Mucosa of rectum (tissue), 2 donors: ENCODE results near the gene FOLR2.
"Not testable (repeated sequence)": the region's sequence is repeated elsewhere in the genome, so short reads cannot be mapped to it uniquely, and the experiment has no call there.

Experiments
- H3K27ac ChIP-seq, 2 donors: one replicate each; pipeline ENCODE4 v1.7.0; 2013; ENCODE audit warnings: inconsistent platforms in 2 of 2, low read depth in 2 of 2, low read length in 2 of 2
- H3K27me3 ChIP-seq, 2 donors: one replicate each; pipeline ENCODE4 v1.7.0; 2013; ENCODE audit warnings: low read length in 2 of 2; ENCODE audit not compliant: control insufficient read depth in 2 of 2, insufficient read depth in 2 of 2
- H3K36me3 ChIP-seq, 2 donors: one replicate each; pipeline ENCODE4 v1.7.0; 2013; ENCODE audit warnings: low read length in 2 of 2; ENCODE audit not compliant: control insufficient read depth in 2 of 2, insufficient read depth in 2 of 2
- H3K4me1 ChIP-seq, 2 donors: one replicate each; pipeline ENCODE4 v1.7.0; 2013; ENCODE audit warnings: low read length in 2 of 2, mild to moderate bottlenecking in 1 of 2; ENCODE audit not compliant: control insufficient read depth in 2 of 2, insufficient read depth in 2 of 2
- H3K4me3 ChIP-seq, 2 donors: one replicate each; pipeline ENCODE4 v1.7.0; 2013; ENCODE audit warnings: low read length in 2 of 2
- H3K9ac ChIP-seq, 2 donors: one replicate each; pipeline ENCODE4 v1.7.0; 2013; ENCODE audit warnings: low read length in 2 of 2, low read depth in 1 of 2, mild to moderate bottlenecking in 1 of 2
- H3K9me3 ChIP-seq, 2 donors: one replicate each; pipeline ENCODE4 v1.7.0; 2013; ENCODE audit warnings: low read length in 2 of 2; ENCODE audit not compliant: control insufficient read depth in 2 of 2
- donor health status: healthy.
- donor health status: Normal muscosa, but diverticular disease.

FOLR2 gene

DNA sequence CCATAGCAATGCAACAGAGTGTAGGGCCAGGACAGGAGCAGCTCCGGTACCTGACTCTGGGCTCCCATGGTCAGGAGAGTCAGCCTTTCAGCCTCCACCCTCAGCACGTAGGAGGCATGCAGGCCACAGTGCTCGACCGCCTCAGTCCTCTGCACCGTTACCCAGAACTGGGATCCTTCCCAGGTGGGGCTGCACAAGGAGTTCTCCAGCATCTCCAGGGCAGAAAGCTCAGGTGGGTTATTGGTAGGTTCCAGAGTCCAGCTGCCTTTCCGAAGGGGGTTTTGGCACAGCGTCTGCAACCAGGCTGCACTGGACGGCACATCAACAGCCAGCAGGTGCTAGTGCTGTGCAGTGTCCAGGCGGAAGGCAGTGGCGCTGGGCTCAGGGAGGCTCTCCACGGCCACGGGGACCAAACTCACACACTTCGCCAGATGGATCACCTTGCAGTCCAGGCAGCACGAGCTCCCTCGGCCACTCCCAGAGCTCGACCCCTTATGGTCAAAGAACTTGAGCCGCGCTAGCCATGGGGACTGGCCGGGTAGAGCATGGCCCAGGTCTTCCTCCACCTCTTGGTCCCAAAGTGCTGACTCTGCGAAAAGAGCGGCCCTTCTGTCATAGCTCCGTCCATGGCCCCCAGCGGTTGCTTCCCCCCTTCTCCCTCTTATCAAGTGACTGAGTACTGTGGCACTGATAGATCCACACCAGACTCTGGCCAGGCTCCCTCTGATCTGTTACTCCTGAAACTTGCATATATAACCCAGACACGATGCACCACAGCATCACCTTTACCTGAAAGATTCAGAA lies 34.3 kb downstream of the FOLR2 start:
- H3K36me3 ChIP-seq: no peaks in the 10 kb centered on the region
- peaks cover 19 to 22% of the 10 kb centered on the region in 2 donors for H3K27me3 ChIP-seq
- no peaks in the 10 kb centered on the region for H3K9me3 ChIP-seq
- H3K9ac ChIP-seq: no peak overlapping the region
- H3K4me3 ChIP-seq: no peak overlapping the region
- H3K27ac ChIP-seq: no peak overlapping the region
- H3K4me1 ChIP-seq: no peaks in the 10 kb centered on the region

- no peaks in the 10 kb centered on the region for H3K9me3 ChIP-seq
- no peaks in the 10 kb centered on the region for H3K4me1 ChIP-seq
- H3K27me3 ChIP-seq: peaks cover 14 to 19% of the 10 kb centered on the region in 2 donors
- H3K27ac ChIP-seq: no peak overlapping the region
- no peak overlapping the region for H3K9ac ChIP-seq
- H3K4me3 ChIP-seq: no peak overlapping the region
- H3K36me3 ChIP-seq: no peaks in the 10 kb centered on the region
Observed at GRCh38 chr11:72251614-72252013, 35.0 kb downstream of the FOLR2 start.

- no peaks in the 10 kb centered on the region for H3K9me3 ChIP-seq
Observed at GRCh38 chr11:72253392-72253791, 36.8 kb downstream of the FOLR2 start.

GRCh38 chr11:72254299-72254993 lies 37.9 kb downstream of the FOLR2 start:
- Histone ChIP-seq H3K4me3 (no peak overlapping the region), H3K27me3 (peaks cover 3 to 6% of the 10 kb centered on the region in 2 donors), H3K36me3 (no peaks in the 10 kb centered on the region), H3K9me3 (no peaks in the 10 kb centered on the region), H3K9ac (no peak overlapping the region), H3K4me1 (no peaks in the 10 kb centered on the region), H3K27ac (no peak overlapping the region)

More at GRCh38 chr11:72253392-72253791, 36.8 kb downstream of the FOLR2 start:
- Histone ChIP-seq H3K27me3 (peaks cover 6 to 7% of the 10 kb centered on the region in 2 donors), H3K4me1 (no peaks in the 10 kb centered on the region), H3K27ac (no peak overlapping the region), H3K4me3 (no peak overlapping the region), H3K36me3 (no peaks in the 10 kb centered on the region), H3K9ac (no peak overlapping the region)

DNA sequence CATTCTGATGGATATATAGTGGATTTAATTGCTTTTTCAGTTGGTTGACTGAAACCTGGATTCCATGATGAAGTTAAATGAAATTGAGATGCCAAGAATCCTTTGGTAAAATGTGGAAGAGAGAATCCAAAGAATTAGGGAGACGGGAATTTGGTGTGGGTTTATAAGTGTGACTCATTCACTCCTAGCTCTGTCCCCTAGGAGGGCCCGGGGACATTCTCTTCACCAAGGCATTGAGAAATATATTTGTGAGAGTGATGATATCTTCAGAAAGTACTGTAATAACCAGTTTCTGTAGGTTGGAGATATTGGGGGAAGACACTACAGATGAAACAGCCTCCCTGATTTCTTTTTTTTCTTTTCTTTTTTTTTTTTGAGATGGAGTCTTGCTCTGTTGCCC lies 41.0 kb downstream of the FOLR2 start:
- H3K9me3 ChIP-seq: no peaks in the 10 kb centered on the region
- H3K9ac ChIP-seq: no peak overlapping the region
- no peaks in the 10 kb centered on the region for H3K4me1 ChIP-seq
- H3K27ac ChIP-seq: no peak overlapping the region
- H3K4me3 ChIP-seq: no peak overlapping the region
- H3K36me3 ChIP-seq: no peaks in the 10 kb centered on the region
- peaks cover 0 to 6% of the 10 kb centered on the region in 2 donors for H3K27me3 ChIP-seq

DNA sequence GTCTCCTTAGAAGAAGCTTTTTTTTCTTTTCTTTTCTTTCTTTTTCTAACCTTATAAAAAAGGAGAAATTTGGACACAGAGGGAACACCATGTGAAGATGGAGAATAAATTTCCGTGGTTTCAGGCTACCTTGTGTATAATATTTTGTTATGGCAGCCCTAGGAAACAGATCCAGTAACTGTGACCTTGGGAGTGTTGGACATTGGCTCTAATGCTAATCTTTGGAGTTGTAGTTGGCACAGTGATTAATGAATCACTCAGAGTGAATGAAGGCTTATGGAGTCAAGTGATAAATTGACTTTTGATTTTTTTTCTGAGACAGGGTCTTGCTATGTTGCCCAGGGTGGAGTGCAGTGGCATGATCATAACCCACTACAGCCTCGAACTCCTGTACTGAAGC lies 42.9 kb downstream of the FOLR2 start:
- Histone ChIP-seq H3K4me1 (no peaks in the 10 kb centered on the region), H3K9me3 (no peaks in the 10 kb centered on the region), H3K36me3 (no peaks in the 10 kb centered on the region), H3K27ac (no peak overlapping the region), H3K9ac (no peak overlapping the region), H3K27me3 (peaks cover 0 to under 1% of the 10 kb centered on the region in 2 donors), H3K4me3 (no peak overlapping the region)

DNA sequence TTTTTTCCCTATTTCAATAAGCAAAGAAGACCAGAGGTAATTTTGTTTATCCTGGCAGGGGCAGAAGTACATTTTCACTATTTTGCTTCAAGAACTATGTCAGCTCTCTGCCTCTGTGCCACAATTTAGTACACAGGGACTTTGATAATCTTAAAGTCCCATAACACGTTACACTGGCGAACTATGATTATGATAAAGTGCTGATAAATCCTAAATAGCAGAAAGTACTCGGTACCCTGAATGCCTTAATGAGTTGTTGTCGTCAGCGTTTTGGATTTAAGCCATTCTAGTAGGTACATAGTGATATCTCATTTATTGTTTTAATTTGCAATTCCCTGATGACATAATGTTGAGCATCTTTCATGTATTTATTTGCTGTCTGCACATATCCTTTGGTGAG lies 44.0 kb downstream of the FOLR2 start:
- no peak overlapping the region for H3K4me3 ChIP-seq
- H3K9me3 ChIP-seq: no peaks in the 10 kb centered on the region
- no peaks in the 10 kb centered on the region for H3K27me3 ChIP-seq
- H3K27ac ChIP-seq: no peak overlapping the region
- H3K9ac ChIP-seq: no peak overlapping the region
- H3K4me1 ChIP-seq: no peaks in the 10 kb centered on the region
- H3K36me3 ChIP-seq: no peaks in the 10 kb centered on the region

- no peak overlapping the region for H3K4me3 ChIP-seq
- H3K4me1 ChIP-seq: peaks cover 0 to 2% of the 10 kb centered on the region in 2 donors
- H3K36me3 ChIP-seq: no peaks in the 10 kb centered on the region
- H3K27ac ChIP-seq: no peak overlapping the region
- no peaks in the 10 kb centered on the region for H3K9me3 ChIP-seq
- H3K27me3 ChIP-seq: no peaks in the 10 kb centered on the region
- no peak overlapping the region for H3K9ac ChIP-seq
Observed at GRCh38 chr11:72263361-72263760, 46.8 kb downstream of the FOLR2 start.

DNA sequence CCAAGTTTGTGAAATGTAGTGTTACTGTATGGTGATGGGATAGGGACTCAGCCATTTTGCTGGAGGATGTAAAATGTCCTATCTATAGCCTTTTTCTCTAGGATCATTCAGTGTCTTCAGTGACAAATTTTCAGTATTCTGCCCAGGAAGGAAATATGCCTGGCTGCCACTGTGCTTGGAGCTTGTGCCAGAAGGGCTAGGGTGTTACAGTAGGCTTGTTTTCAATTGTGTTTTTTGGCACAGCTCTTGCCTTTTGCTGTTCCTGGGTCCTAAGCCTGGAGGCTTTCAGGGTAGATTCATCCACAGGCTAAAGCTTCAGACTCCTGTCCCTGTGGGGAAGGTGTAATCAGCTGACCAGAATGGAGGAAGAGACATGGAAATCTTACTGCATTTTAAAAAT lies 49.4 kb downstream of the FOLR2 start:
- no peak overlapping the region for H3K27ac ChIP-seq
- no peaks in the 10 kb centered on the region for H3K9me3 ChIP-seq
- no peaks in the 10 kb centered on the region for H3K27me3 ChIP-seq
- no peak overlapping the region for H3K4me3 ChIP-seq
- H3K4me1 ChIP-seq: peaks cover 0 to 2% of the 10 kb centered on the region in 2 donors
- H3K36me3 ChIP-seq: no peaks in the 10 kb centered on the region
- no peak overlapping the region for H3K9ac ChIP-seq

- not testable (repeated sequence) for H3K4me3 ChIP-seq, H3K4me1 ChIP-seq, H3K9me3 ChIP-seq, H3K27me3 ChIP-seq, H3K9ac ChIP-seq, H3K36me3 ChIP-seq, H3K27ac ChIP-seq
Observed at GRCh38 chr11:72266960-72267359, 50.4 kb downstream of the FOLR2 start.
